SK-N-SH treated with all-trans-retinoic acid at 6 μM for 48 hours (cell line): ENCODE results near the gene APOO.

Experiments used
- ARNTL ChIP-seq: fragments of 450-650 bp; formaldehyde crosslinking; IDR thresholded peaks from 2 replicates; pipeline ENCODE4 v1.5.0; 2020; ENCODE audit warnings: low read depth, mild to moderate bottlenecking, moderate library complexity, borderline replicate concordance
- CREB5 ChIP-seq: fragments of 250-450 bp; sonication (Bioruptor Pico); IDR thresholded peaks from 2 replicates; pipeline ENCODE4 v1.5.1; 2020; ENCODE audit warnings: low read depth, mild to moderate bottlenecking, moderate library complexity
- ESRRG ChIP-seq: fragments of 250-450 bp; sonication (Bioruptor Pico); IDR thresholded peaks from 2 replicates; pipeline ENCODE4 v1.6.1; 2021; ENCODE audit warnings: mild to moderate bottlenecking
- SNAI2 ChIP-seq: fragments of 250-450 bp; sonication (Bioruptor Pico); IDR thresholded peaks from 2 replicates; pipeline ENCODE4 v1.5.0; 2020; ENCODE audit warnings: mild to moderate bottlenecking, moderate library complexity
- TOX ChIP-seq: fragments of 250-450 bp; sonication (Bioruptor Pico); IDR thresholded peaks from 2 replicates; pipeline ENCODE4 v1.8.0; 2021; ENCODE audit warnings: mild to moderate bottlenecking, moderate library complexity, borderline replicate concordance
- ZC3H10 ChIP-seq: fragments of 250-450 bp; sonication (Bioruptor Pico); IDR thresholded peaks from 2 replicates; pipeline ENCODE4 v1.5.1; 2021; ENCODE audit warnings: mild to moderate bottlenecking, moderate library complexity
- ZFP3 ChIP-seq: fragments of 250-450 bp; sonication (Bioruptor Pico); IDR thresholded peaks from 2 replicates; pipeline ENCODE4 v1.5.0; 2020; ENCODE audit warnings: mild to moderate bottlenecking, moderate library complexity
- ZFP30 ChIP-seq: fragments of 450-650 bp; formaldehyde crosslinking; IDR thresholded peaks from 2 replicates; pipeline ENCODE4 v1.5.0; 2022; ENCODE audit warnings: mild to moderate bottlenecking, moderate library complexity
- ZNF565 ChIP-seq: fragments of 450-650 bp; formaldehyde crosslinking; conservative IDR thresholded peaks from 2 replicates; pipeline ENCODE4 v1.5.0; 2020; ENCODE audit warnings: low read depth, mild to moderate bottlenecking, moderate library complexity

GRCh38 chrX:23908219-23909004 is 674 bp upstream of the APOO start:
- TF ChIP-seq ZFP3 (CRISPR knock-in tag) (no peak), CREB5 (CRISPR knock-in tag) (no peak), ARNTL (CRISPR knock-in tag) (no peak), ZC3H10 (CRISPR knock-in tag) (no peak), TOX (CRISPR knock-in tag) (no peak), ZNF565 (no peak), ESRRG (CRISPR knock-in tag) (no peak), SNAI2 (CRISPR knock-in tag) (no peak), ZFP30 (no peak)
